Kidney (tissue), 14 donors: Measurements from ENCODE around the gene KDM8. TPM values are rescaled to one million over a fixed set of nuclear protein-coding genes. Genes with fewer than 3 reads are reported as not detected.

ENCODE experiments used
- DNase-seq, 5 donors: peaks; one replicate each; pipeline ENCODE4 v3.0.0-alpha.2; 2013 to 2020
- FAIRE-seq: peaks from 2 replicates; lab custom pipeline; 2012; peaks lifted over from hg19 to GRCh38; lab: Jason Lieb, UNC
- H3K27ac ChIP-seq, 2 donors: one replicate each; pipeline ENCODE4 v1.7.0; 2013; ENCODE audit warnings: low read depth in 2 of 2, low read length in 2 of 2, inconsistent platforms in 1 of 2
- H3K27me3 ChIP-seq: one replicate; pipeline ENCODE4 v1.7.1; 2013; ENCODE audit warnings: low read length, inconsistent platforms; ENCODE audit not compliant: control insufficient read depth, insufficient read depth
- H3K36me3 ChIP-seq, 3 donors: one replicate each; pipeline versions ENCODE4 v1.7.0 to v1.7.1; 2013; ENCODE audit warnings: low read length in 3 of 3, control low read depth in 1 of 3, inconsistent platforms in 1 of 3; ENCODE audit not compliant: insufficient read depth in 3 of 3, control insufficient read depth in 2 of 3
- H3K4me1 ChIP-seq, 3 donors: one replicate each; pipeline versions ENCODE4 v1.7.0 to v1.7.1; 2013; ENCODE audit warnings: low read length in 3 of 3, inconsistent platforms in 1 of 3, low read depth in 1 of 3; ENCODE audit not compliant: control insufficient read depth in 2 of 3, insufficient read depth in 2 of 3
- H3K4me3 ChIP-seq, 3 donors: one replicate each; pipeline versions ENCODE4 v1.7.0 to v1.8.1; 2013; ENCODE audit warnings: low read length in 3 of 3, control low read depth in 1 of 3, inconsistent platforms in 1 of 3
- H3K9ac ChIP-seq, 3 donors: one replicate each; pipeline versions ENCODE4 v1.7.0 to v1.7.1; 2013; ENCODE audit warnings: low read length in 3 of 3, control low read depth in 1 of 3, inconsistent platforms in 1 of 3
- H3K9me3 ChIP-seq, 3 donors: one replicate each; pipeline versions ENCODE4 v1.7.0 to v1.7.1; 2013; ENCODE audit warnings: low read length in 3 of 3, control low read depth in 1 of 3, inconsistent platforms in 1 of 3; ENCODE audit not compliant: control insufficient read depth in 2 of 3, insufficient read depth in 1 of 3
- CTCF ChIP-seq: IDR thresholded peaks from 3 replicates; pipeline ENCODE4 v1.5.1; 2012; ENCODE audit warnings: mild to moderate bottlenecking, moderate library complexity, borderline replicate concordance; ENCODE audit not compliant: insufficient read depth; ENCODE audit errors: extremely low read depth
- intact Hi-C: fragments of 100-400 bp; cut with DNase I; formaldehyde crosslinking; loops from one replicate; pipeline ENCODE4 v1.11.1; 2022
- polyA plus RNA-seq: library from polyadenylated mRNA; stranded (reverse); fragments of 350-450 nt; fragmentation: Illumina TruSeq; extraction: RNeasy Lipid Tissue Mini Kit (QIAGEN cat#74804); gene quantifications from one replicate; pipeline ENCODE4 v1.2.3, GENCODE V29; 2014; ENCODE audit warnings: low read depth, low replicate concordance; ENCODE audit not compliant: insufficient read depth
- total RNA-seq: library from RNA; stranded (reverse); fragmentation: NEBNext Ultra II Directional; extraction: Animal tissue kit (Norgen Biotek cat#: 25700); gene quantifications from one replicate; pipeline ENCODE4 v1.2.1, GENCODE V29; 2021
- donor health status: control.
- donor health status: control.
- donor health status: control.
- donor health status: control.
- donor health status: control.
- donor health status: DM: yes; HTN: yes; CAD: no.
- donor health status: Normal renal cell carcinoma (clear cell type).

Gene KDM8
- total and polyA plus RNA-seq, 2 donors from 2014 or later = 6.3 to 8.5 TPM

GRCh38 chr16:27265982-27266381, 62.7 kb downstream of the KDM8 start:
- Histone ChIP-seq H3K36me3 (no peaks in the 10 kb centered on the region), H3K4me3 (no peak overlapping the region), H3K27me3 (no peaks in the 10 kb centered on the region), H3K4me1 (peaks cover 0 to 4% (median 3%) of the 10 kb centered on the region in 3 donors), H3K9me3 (no peaks in the 10 kb centered on the region), H3K27ac (no peak overlapping the region), H3K9ac (no peak overlapping the region)
- DNase-seq (no peak), FAIRE-seq (no peak)
- no peak for TF ChIP-seq CTCF
- intact Hi-C loops = no loop called here

GRCh38 chr16:27267037-27267677, 63.8 kb downstream of the KDM8 start:
- H3K4me1 ChIP-seq = peaks cover 0 to 4% (median 3%) of the 10 kb centered on the region in 3 donors
- no peaks in the 10 kb centered on the region for H3K27me3 ChIP-seq
- DNase-seq (peak in 1 of 5 donors; percentile 1), FAIRE-seq (no peak)
- no peak overlapping the region for H3K4me3 ChIP-seq
- intact Hi-C loops = no loop called here
- no peaks in the 10 kb centered on the region for H3K9me3 ChIP-seq
- H3K9ac ChIP-seq = no peak overlapping the region
- H3K36me3 ChIP-seq = no peaks in the 10 kb centered on the region
- no peak overlapping the region for H3K27ac ChIP-seq
- no peak for TF ChIP-seq CTCF

- Histone ChIP-seq H3K36me3 (no peaks in the 10 kb centered on the region), H3K9ac (peak within 1 kb of the TSS; percentile 77 to 98 (median 92)), H3K4me1 (peaks cover 0 to 5% (median 4%) of the 10 kb centered on the region in 3 donors), H3K9me3 (no peaks in the 10 kb centered on the region), H3K4me3 (peak within 1 kb of the TSS; percentile 86 to 98 (median 97)), H3K27ac (peak within 1 kb of the TSS; percentile 75 to 88), H3K27me3 (no peaks in the 10 kb centered on the region)
- FAIRE-seq = peak; percentile 29
- no peak for TF ChIP-seq CTCF
- peak; percentile 97 to 99 (median 98) for DNase-seq
- intact Hi-C loops = no loop called here
These were observed 65.3 kb downstream of the KDM8 start, which contains the start of gene NSMCE1 for GRCh38 chr16:27268376-27269299. TSS of gene NSMCE1 (minus strand) at chr16:27268772. CDS start at chr16:27257570, 11,202 bp downstream.
